K562 (cell line): ENCODE measurements around the gene DHRS3. TPM values are rescaled to one million over a fixed set of nuclear protein-coding genes. Genes with fewer than 3 reads are reported as not detected.
A peak's percentile ranks its signal among the peaks of the same experiment; 100 is the strongest.

Experiments
- BCLAF1 ChIP-seq, 2 experiments: fragments of 450-650 bp in 1 of 2; IDR thresholded peaks; 2 replicates each; pipeline ENCODE4 v1.6.1; 2011 to 2017; ENCODE audit warnings: low read depth in 2 of 2, antibody characterized with exemption in 1 of 2, borderline replicate concordance in 1 of 2, low read length in 1 of 2, mild to moderate bottlenecking in 1 of 2, mixed read lengths in 1 of 2; ENCODE audit not compliant: control insufficient read depth in 1 of 2
- CBX3 ChIP-seq, 2 experiments: IDR thresholded peaks; 1 replicate in 1 of 2; 2 replicates in 1 of 2; pipeline ENCODE4 v1.6.1; 2012; ENCODE audit warnings: inconsistent platforms in 2 of 2, low read length in 2 of 2, borderline replicate concordance in 1 of 2, control low read depth in 1 of 2
- CGGBP1 ChIP-seq: fragments of 250-450 bp; sonication (Bioruptor Pico); IDR thresholded peaks from 2 replicates; pipeline ENCODE4 v1.9.0; 2021; ENCODE audit warnings: mild to moderate bottlenecking
- HNRNPLL ChIP-seq: fragments of 200-400 bp; formaldehyde crosslinking; IDR thresholded peaks from 2 replicates; pipeline ENCODE4 v1.6.1; 2017; ENCODE audit warnings: low read length, low read depth, mild to moderate bottlenecking; ENCODE audit not compliant: poor library complexity, severe bottlenecking
- NRF1 ChIP-seq, 2 experiments: fragments of 450-650 bp; IDR thresholded peaks in 1 of 2; conservative IDR thresholded peaks in 1 of 2; 2 replicates each; pipeline ENCODE4 v1.6.1; 2014; ENCODE audit warnings: mild to moderate bottlenecking in 2 of 2
- POLR2AphosphoS2 ChIP-seq: IDR thresholded peaks from 2 replicates; pipeline ENCODE4 v1.6.1; 2012; ENCODE audit warnings: low read length, improper control_type of control experiment
- RFX5 ChIP-seq: IDR thresholded peaks from 2 replicates; pipeline ENCODE4 v1.6.1; 2011; ENCODE audit warnings: low read depth, mild to moderate bottlenecking, improper control_type of control experiment, low read length
- ZBTB33 ChIP-seq: sonication (generic); formaldehyde crosslinking; IDR thresholded peaks from 2 replicates; pipeline ENCODE4 v1.8.1; 2023; ENCODE audit warnings: mild to moderate bottlenecking, missing genetic modification reagents
- ZNF175 ChIP-seq: fragments of 200-800 bp; sonication (Bioruptor generic); IDR thresholded peaks from 2 replicates; pipeline ENCODE4 v1.6.1; 2016; ENCODE audit warnings: low read depth, mild to moderate bottlenecking, missing genetic modification characterization, missing compliant biosample characterization
- ZNF232 ChIP-seq: sonication (generic); formaldehyde crosslinking; IDR thresholded peaks from 2 replicates; pipeline ENCODE4 v1.8.0; 2022; ENCODE audit warnings: mild to moderate bottlenecking, missing genetic modification reagents
- ZNF311 ChIP-seq: fragments of 250-450 bp; sonication (Bioruptor Pico); IDR thresholded peaks from 2 replicates; pipeline ENCODE4 v1.4.0; 2020; ENCODE audit warnings: mild to moderate bottlenecking, moderate library complexity
- ZNF586 ChIP-seq: fragments of 450-650 bp; formaldehyde crosslinking; conservative IDR thresholded peaks from 2 replicates; pipeline ENCODE4 v1.4.0; 2020; ENCODE audit warnings: mild to moderate bottlenecking, moderate library complexity
- polyA plus RNA-seq, 8 experiments: library from polyadenylated mRNA; depleted of rRNA in 4 of 8; stranded (reverse) in 5 of 8; unstranded in 3 of 8; fragments of >200 nt; fragmentation: Nextera tagmentation in 2 of 8; fragmentation: Illumina TruSeq in 1 of 8; extraction: Ambion mirVana in 2 of 8; extraction: Trizol in 1 of 8; gene quantifications; 2 replicates each; pipeline versions ENCODE4 v1.2.1 to v1.2.3, GENCODE V29; 2011 to 2014; ENCODE audit warnings: inconsistent platforms in 1 of 8, missing spikeins in 1 of 8
- total RNA-seq, 7 experiments: library from RNA; depleted of rRNA in 6 of 7; stranded (reverse); fragments of >200 nt in 6 of 7; fragmentation: Illumina TruSeq in 2 of 7; extraction: Trizol in 2 of 7; gene quantifications; 2 replicates each; pipeline versions ENCODE4 v1.2.1 to v1.2.3, GENCODE V29; 2011 to 2021; ENCODE audit warnings: low replicate concordance in 1 of 7
- TF ChIP-seq, protein P1 (sequence below), 2 experiments: fragments of 450-650 bp in 1 of 2; sonication (generic) in 1 of 2; formaldehyde crosslinking in 1 of 2; IDR thresholded peaks; 2 replicates each; pipeline versions ENCODE4 v1.7.1 to v1.9.0; 2016 to 2022; ENCODE audit warnings: inconsistent platforms in 1 of 2, mild to moderate bottlenecking in 1 of 2, missing genetic modification reagents in 1 of 2

The DHRS3 gene
- total and polyA plus RNA-seq, 9 of the 15 experiments (the other 6 are each of a cell fraction or from before 2014, with no cell fraction given) = 21.0 to 116 (median 58.7) TPM

DNA sequence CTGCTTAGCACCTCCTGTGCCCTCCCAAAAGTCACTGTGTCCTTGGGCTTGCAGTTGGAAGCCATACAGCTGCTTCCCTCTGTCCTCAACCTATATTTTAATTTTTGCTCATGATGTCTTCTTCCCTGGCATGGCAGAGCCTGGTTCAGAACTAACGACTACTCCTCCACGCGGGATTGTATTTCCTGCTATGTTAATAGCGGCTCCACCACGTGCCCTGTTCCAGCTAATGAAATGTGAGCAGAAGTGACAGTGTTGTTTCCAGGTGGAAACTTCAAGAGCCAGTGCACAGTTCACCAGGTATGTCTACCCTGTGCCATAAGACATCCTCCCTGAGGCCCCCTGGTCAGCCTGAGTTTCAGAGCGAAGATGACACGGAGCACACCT, 52.1 kb downstream of the DHRS3 start (continued):
- TF ChIP-seq CBX3 (IDR thresholded peaks at IDR 0.05; ENCODE audit: borderline replicate concordance in 1 of 2, low read length in 2 of 2) (no peak), NRF1 (conservative IDR thresholded peaks at IDR 0.05 in 1 of 2, IDR thresholded peaks at IDR 0.05 in 1 of 2) (no peak), ZBTB33 (CRISPR knock-in tag) (0 out of 2 replicates have a peak, but pooled peaks have one; percentile 38), ZNF311 (CRISPR knock-in tag) (no peak), HNRNPLL (no peak), ZNF586 (CRISPR knock-in tag) (no peak), POLR2AphosphoS2 (no peak), CGGBP1 (CRISPR knock-in tag) (no peak), ZNF175 (CRISPR knock-in tag) (no peak), ZNF232 (CRISPR knock-in tag) (no peak), RFX5 (peak; percentile 95), BCLAF1 (IDR thresholded peaks at IDR 0.05; ENCODE audit: borderline replicate concordance in 1 of 2, control insufficient read depth in 1 of 2, low read depth in 2 of 2, low read length in 1 of 2) (no peak)
- TF ChIP-seq, protein P1, sequence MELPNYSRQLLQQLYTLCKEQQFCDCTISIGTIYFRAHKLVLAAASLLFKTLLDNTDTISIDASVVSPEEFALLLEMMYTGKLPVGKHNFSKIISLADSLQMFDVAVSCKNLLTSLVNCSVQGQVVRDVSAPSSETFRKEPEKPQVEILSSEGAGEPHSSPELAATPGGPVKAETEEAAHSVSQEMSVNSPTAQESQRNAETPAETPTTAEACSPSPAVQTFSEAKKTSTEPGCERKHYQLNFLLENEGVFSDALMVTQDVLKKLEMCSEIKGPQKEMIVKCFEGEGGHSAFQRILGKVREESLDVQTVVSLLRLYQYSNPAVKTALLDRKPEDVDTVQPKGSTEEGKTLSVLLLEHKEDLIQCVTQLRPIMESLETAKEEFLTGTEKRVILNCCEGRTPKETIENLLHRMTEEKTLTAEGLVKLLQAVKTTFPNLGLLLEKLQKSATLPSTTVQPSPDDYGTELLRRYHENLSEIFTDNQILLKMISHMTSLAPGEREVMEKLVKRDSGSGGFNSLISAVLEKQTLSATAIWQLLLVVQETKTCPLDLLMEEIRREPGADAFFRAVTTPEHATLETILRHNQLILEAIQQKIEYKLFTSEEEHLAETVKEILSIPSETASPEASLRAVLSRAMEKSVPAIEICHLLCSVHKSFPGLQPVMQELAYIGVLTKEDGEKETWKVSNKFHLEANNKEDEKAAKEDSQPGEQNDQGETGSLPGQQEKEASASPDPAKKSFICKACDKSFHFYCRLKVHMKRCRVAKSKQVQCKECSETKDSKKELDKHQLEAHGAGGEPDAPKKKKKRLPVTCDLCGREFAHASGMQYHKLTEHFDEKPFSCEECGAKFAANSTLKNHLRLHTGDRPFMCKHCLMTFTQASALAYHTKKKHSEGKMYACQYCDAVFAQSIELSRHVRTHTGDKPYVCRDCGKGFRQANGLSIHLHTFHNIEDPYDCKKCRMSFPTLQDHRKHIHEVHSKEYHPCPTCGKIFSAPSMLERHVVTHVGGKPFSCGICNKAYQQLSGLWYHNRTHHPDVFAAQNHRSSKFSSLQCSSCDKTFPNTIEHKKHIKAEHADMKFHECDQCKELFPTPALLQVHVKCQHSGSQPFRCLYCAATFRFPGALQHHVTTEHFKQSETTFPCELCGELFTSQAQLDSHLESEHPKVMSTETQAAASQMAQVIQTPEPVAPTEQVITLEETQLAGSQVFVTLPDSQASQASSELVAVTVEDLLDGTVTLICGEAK (IDR thresholded peaks at IDR 0.05) = no peak
- TF ChIP-seq, protein P1 (CRISPR knock-in tag; IDR thresholded peaks at IDR 0.05) = no peak
